Fibroblast of lung (primary cell): ENCODE measurements around the gene PKP3.

Experiments
- CTCF ChIP-seq, 2 donors: IDR thresholded peaks in 1 of 2; conservative IDR thresholded peaks in 1 of 2; 1 replicate in 1 of 2; 2 replicates in 1 of 2; pipeline ENCODE4 v1.5.1; 2011 to 2012; ENCODE audit warnings: low read length in 2 of 2, control low read depth in 1 of 2, inconsistent platforms in 1 of 2, low read depth in 1 of 2, mild to moderate bottlenecking in 1 of 2
- EZH2 ChIP-seq: IDR thresholded peaks from 2 replicates; pipeline ENCODE4 v1.5.1; 2012; ENCODE audit warnings: low read length, control low read depth, mild to moderate bottlenecking; ENCODE audit errors: missing control alignments

- TF ChIP-seq CTCF (conservative IDR thresholded peaks at IDR 0.05 in 1 of 2, IDR thresholded peaks at IDR 0.05 in 1 of 2; ENCODE audit: low read depth in 1 of 2, low read length in 2 of 2) (no peak), EZH2 (no peak)
Measured at GRCh38 chr11:428295-428694, 34.3 kb downstream of the PKP3 start.
